Measurements from ENCODE around the gene RFLNA. TPM values are rescaled to one million over a fixed set of nuclear protein-coding genes. Genes with fewer than 3 reads are reported as not detected.
"Not testable (repeated sequence)": the region's sequence is repeated elsewhere in the genome, so short reads cannot be mapped to it uniquely, and the experiment has no call there.

The RFLNA gene
- total RNA-seq, 1 experiment from 2014 or later: not detected

DNA sequence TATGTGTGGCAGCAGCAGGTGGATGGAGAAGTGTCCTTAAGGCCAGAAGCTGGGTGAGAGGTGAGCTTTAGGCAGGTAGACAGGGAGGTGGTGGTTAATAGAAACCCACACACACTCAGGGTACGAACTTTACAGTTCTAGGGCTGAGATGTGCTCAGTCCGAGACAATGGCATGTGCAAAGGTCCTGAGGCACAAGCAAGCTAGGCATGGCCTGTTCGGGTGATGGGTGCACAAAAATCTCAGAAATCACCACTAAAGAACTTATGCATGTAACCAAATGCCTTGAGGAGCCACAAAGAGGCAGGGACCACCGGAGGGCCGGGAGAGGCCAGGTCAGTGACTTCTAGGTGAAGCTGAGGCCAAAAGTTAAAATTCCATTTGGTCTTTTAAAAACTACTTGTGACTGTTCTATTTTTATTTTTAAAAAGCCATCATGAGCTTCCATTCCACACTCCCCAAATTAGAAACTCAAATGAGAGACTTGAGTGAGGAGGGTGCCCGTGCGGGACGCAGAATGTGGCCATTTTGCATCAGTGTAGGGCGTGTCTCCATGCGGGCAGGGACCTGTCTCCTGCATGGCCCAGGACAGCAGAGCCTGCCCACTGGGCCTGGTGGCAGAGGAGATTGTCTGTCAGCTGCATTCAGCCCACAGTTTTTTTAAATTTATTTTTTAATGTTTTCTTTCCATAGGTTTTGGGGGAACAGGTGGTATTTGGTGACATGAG is 4.0 kb downstream of the RFLNA start:
- no TSS peak for BruUV-seq (replicated peaks)
- CTCF ChIA-PET: interaction anchor here (0.8 to 2.0 kb wide), 4 partner anchors 9 to 262 kb away, joined by 3 to 10 read pairs (median 3); no protein-coding TSS in a partner anchor
- TF ChIP-seq, protein P1, sequence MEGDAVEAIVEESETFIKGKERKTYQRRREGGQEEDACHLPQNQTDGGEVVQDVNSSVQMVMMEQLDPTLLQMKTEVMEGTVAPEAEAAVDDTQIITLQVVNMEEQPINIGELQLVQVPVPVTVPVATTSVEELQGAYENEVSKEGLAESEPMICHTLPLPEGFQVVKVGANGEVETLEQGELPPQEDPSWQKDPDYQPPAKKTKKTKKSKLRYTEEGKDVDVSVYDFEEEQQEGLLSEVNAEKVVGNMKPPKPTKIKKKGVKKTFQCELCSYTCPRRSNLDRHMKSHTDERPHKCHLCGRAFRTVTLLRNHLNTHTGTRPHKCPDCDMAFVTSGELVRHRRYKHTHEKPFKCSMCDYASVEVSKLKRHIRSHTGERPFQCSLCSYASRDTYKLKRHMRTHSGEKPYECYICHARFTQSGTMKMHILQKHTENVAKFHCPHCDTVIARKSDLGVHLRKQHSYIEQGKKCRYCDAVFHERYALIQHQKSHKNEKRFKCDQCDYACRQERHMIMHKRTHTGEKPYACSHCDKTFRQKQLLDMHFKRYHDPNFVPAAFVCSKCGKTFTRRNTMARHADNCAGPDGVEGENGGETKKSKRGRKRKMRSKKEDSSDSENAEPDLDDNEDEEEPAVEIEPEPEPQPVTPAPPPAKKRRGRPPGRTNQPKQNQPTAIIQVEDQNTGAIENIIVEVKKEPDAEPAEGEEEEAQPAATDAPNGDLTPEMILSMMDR (IDR thresholded peaks at IDR 0.05; ENCODE audit: unreplicated experiment): no peak
- H3K27ac Mint-ChIP-seq (ENCODE audit: low read depth, unreplicated experiment): no peak overlapping the region
- H3K4me3 Mint-ChIP-seq (ENCODE audit: unreplicated experiment): no peak overlapping the region
- DNase-seq (ENCODE audit: unreplicated experiment): no peak
- intact Hi-C loops (cut with micrococcal nuclease): no loop called here
- H3K9me3 Mint-ChIP-seq (ENCODE audit: unreplicated experiment): no peaks in the 10 kb centered on the region
- peaks cover 70% of the 10 kb centered on the region for H3K27me3 Mint-ChIP-seq (ENCODE audit: insufficient read depth, unreplicated experiment)
- POLR2A ChIA-PET: no interaction called here
- H3K36me3 Mint-ChIP-seq (ENCODE audit: insufficient read depth, unreplicated experiment): no peaks in the 10 kb centered on the region
- H3K4me1 Mint-ChIP-seq (ENCODE audit: insufficient read depth, unreplicated experiment): no peaks in the 10 kb centered on the region

DNA sequence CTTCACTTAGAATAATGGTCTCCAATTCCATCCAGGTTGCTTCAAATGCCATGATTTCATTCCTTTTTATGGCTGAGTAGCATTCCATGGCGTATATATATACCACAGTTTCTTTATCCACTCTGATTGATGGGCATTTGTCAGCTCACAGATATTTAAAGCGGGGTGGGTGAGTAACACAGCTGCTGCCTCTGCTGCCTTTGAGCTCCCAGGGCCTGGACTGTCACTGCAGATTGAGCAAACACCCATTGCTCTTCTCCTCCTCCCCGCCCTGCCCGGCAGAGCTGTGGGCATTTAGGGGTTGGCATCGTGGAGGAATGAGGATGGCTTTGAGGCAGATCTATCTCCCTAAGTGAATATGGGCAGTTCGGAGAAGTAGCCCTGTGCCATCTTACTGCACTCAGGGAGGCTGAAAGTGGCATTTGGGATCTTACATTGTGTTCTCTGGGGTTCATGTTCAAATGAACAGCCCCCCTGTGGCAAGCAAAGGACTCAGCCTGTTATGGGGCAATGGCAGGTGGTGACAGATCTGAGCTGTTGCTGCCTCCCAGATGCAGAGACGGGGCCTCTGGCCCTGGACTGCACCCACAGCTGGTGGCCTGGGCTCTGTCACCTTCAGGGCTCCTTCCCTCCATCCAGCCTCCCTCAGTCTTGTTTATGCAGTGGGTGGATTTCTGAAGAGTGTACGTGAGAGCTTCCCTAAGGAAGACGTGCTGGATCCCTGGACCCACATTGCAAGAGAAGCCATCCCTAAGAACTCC is 4.9 kb downstream of the RFLNA start:
- ChIA-PET CTCF (interaction anchor here (1.1 to 2.0 kb wide), 2 partner anchors 263 to 399 kb away, joined by 4 to 10 read pairs; no protein-coding TSS in a partner anchor), POLR2A (no interaction called here)
- Mint-ChIP-seq H3K9me3 (ENCODE audit: unreplicated experiment) (no peaks in the 10 kb centered on the region), H3K27ac (ENCODE audit: low read depth, unreplicated experiment) (no peak overlapping the region), H3K27me3 (ENCODE audit: insufficient read depth, unreplicated experiment) (peaks cover 61% of the 10 kb centered on the region), H3K4me3 (ENCODE audit: unreplicated experiment) (no peak overlapping the region), H3K4me1 (ENCODE audit: insufficient read depth, unreplicated experiment) (no peaks in the 10 kb centered on the region), H3K36me3 (ENCODE audit: insufficient read depth, unreplicated experiment) (no peaks in the 10 kb centered on the region)
- DNase-seq (ENCODE audit: unreplicated experiment): no peak
- TF ChIP-seq, protein P1 (IDR thresholded peaks at IDR 0.05; ENCODE audit: unreplicated experiment): no peak
- BruUV-seq (replicated peaks): no TSS peak
- intact Hi-C loops (cut with micrococcal nuclease): no loop called here

DNA sequence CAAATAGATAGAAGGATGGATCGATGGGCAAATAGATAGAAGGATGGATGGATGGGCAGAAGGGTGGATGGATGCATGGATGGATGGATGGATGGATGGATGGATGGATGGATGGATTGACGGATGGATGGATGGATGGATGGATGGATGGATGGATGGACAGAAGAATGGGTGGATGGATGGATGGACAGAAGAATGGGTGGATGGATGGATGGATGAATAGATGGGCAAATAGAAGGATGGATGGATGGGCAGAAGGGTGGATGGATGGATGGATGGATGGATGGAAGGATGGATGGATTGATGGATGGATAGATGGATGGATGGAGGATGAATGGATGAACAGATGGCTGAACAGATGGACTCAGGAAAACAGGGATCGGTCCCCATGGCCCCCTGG is 5.8 kb downstream of the RFLNA start:
- H3K9me3 Mint-ChIP-seq (ENCODE audit: unreplicated experiment): not testable (repeated sequence)

DNA sequence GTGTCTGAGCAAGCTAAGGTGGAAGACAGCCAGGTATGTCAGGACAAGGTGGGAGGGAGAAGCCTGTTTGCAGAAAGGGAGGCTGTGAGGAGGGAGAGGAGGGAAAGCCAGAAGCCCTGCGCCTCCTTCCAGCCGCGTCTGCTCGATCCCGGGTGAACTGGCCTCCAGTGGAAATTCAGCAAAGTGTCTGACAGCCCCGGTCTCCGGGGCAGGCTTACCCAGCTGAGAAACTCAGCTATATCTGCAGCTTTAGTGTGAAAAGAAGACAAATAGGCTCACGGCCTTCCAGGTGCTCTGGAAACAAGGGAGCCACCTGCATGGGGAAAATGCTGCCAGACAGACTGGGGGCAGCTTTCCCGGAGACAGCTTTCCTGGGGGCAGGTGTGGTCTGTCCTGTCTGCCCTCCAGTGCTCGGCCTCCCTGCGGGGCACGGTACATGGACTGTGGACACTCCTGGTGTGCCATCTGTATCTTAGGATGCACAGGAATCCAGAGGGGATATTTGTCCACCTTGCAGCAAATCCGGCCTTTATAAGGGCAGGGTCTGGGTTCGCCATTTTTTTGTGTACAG is 6.3 kb downstream of the RFLNA start:
- DNase-seq (ENCODE audit: unreplicated experiment): no peak
- intact Hi-C loops (cut with micrococcal nuclease): no loop called here
- H3K36me3 Mint-ChIP-seq (ENCODE audit: insufficient read depth, unreplicated experiment): no peaks in the 10 kb centered on the region
- H3K27ac Mint-ChIP-seq (ENCODE audit: low read depth, unreplicated experiment): no peak overlapping the region
- H3K4me1 Mint-ChIP-seq (ENCODE audit: insufficient read depth, unreplicated experiment): no peaks in the 10 kb centered on the region
- H3K9me3 Mint-ChIP-seq (ENCODE audit: unreplicated experiment): no peaks in the 10 kb centered on the region
- peaks cover 52% of the 10 kb centered on the region for H3K27me3 Mint-ChIP-seq (ENCODE audit: insufficient read depth, unreplicated experiment)
- ChIA-PET CTCF (no interaction called here), POLR2A (no interaction called here)
- no peak overlapping the region for H3K4me3 Mint-ChIP-seq (ENCODE audit: unreplicated experiment)
- BruUV-seq (replicated peaks): no TSS peak
- TF ChIP-seq, protein P1 (IDR thresholded peaks at IDR 0.05; ENCODE audit: unreplicated experiment): no peak

More for the DNA sequence above, 5.8 kb downstream of the RFLNA start:
- CTCF ChIA-PET; H3K36me3 Mint-ChIP-seq (ENCODE audit: insufficient read depth, unreplicated experiment); BruUV-seq (replicated peaks); intact Hi-C loops (cut with micrococcal nuclease); H3K27ac Mint-ChIP-seq (ENCODE audit: low read depth, unreplicated experiment); H3K4me1 Mint-ChIP-seq (ENCODE audit: insufficient read depth, unreplicated experiment); POLR2A ChIA-PET; DNase-seq (ENCODE audit: unreplicated experiment); H3K4me3 Mint-ChIP-seq (ENCODE audit: unreplicated experiment): not testable (repeated sequence)
- H3K27me3 Mint-ChIP-seq (ENCODE audit: insufficient read depth, unreplicated experiment): peaks cover 57% of the 10 kb centered on the region

All from MCF 10A (cell line).